ENCODE measurements around the gene SAV1. TPM values are rescaled to one million over a fixed set of nuclear protein-coding genes. Genes with fewer than 3 reads are reported as not detected.

Gene SAV1
- total RNA-seq, 2 donors from 2014 or later = 7.8 to 13.4 TPM

- H3K27ac Mint-ChIP-seq = no peak overlapping the region
- H3K27me3 Mint-ChIP-seq = peaks cover 4% of the 10 kb centered on the region
- peaks cover 6% of the 10 kb centered on the region for H3K4me1 Mint-ChIP-seq
- H3K4me3 Mint-ChIP-seq = no peak overlapping the region
- no peak for ATAC-seq (replicated peaks)
- no peaks in the 10 kb centered on the region for H3K9me3 Mint-ChIP-seq
- no peaks in the 10 kb centered on the region for H3K36me3 Mint-ChIP-seq (ENCODE audit: low read depth)
Measured at GRCh38 chr14:50606468-50606867, 61.6 kb downstream of the SAV1 start.

- no peak for ATAC-seq (replicated peaks)
- Mint-ChIP-seq H3K9me3 (no peaks in the 10 kb centered on the region), H3K36me3 (ENCODE audit: low read depth) (no peaks in the 10 kb centered on the region)
Measured at GRCh38 chr14:50605766-50606165, 62.3 kb downstream of the SAV1 start.

GRCh38 chr14:50603565-50603964 is 64.5 kb downstream of the SAV1 start:
- no peak for ATAC-seq (replicated peaks)
- H3K36me3 Mint-ChIP-seq (ENCODE audit: low read depth) = no peaks in the 10 kb centered on the region
- H3K4me3 Mint-ChIP-seq = no peak overlapping the region
- peaks cover 6% of the 10 kb centered on the region for H3K4me1 Mint-ChIP-seq
- H3K27me3 Mint-ChIP-seq = no peaks in the 10 kb centered on the region
- no peak overlapping the region for H3K27ac Mint-ChIP-seq
- H3K9me3 Mint-ChIP-seq = no peaks in the 10 kb centered on the region

More at GRCh38 chr14:50605766-50606165, 62.3 kb downstream of the SAV1 start:
- Mint-ChIP-seq H3K27me3 (no peaks in the 10 kb centered on the region), H3K4me3 (no peak overlapping the region), H3K27ac (no peak overlapping the region), H3K4me1 (peaks cover 6% of the 10 kb centered on the region)

- no peak overlapping the region for H3K27ac Mint-ChIP-seq
- H3K4me1 Mint-ChIP-seq = peaks cover under 1% of the 10 kb centered on the region
- H3K4me3 Mint-ChIP-seq = no peak overlapping the region
- no peak for ATAC-seq (replicated peaks)
- H3K36me3 Mint-ChIP-seq (ENCODE audit: low read depth) = no peaks in the 10 kb centered on the region
- no peaks in the 10 kb centered on the region for H3K9me3 Mint-ChIP-seq
- H3K27me3 Mint-ChIP-seq = no peaks in the 10 kb centered on the region
Measured at GRCh38 chr14:50602035-50602434, 66.1 kb downstream of the SAV1 start.

- no peak for ATAC-seq (replicated peaks)
- no peak overlapping the region for H3K27ac Mint-ChIP-seq
Measured at GRCh38 chr14:50601394-50601793, 66.7 kb downstream of the SAV1 start.

GRCh38 chr14:50600849-50601248 is 67.3 kb downstream of the SAV1 start:
- H3K27ac Mint-ChIP-seq = no peak overlapping the region
- H3K36me3 Mint-ChIP-seq (ENCODE audit: low read depth) = no peaks in the 10 kb centered on the region
- no peaks in the 10 kb centered on the region for H3K4me1 Mint-ChIP-seq
- ATAC-seq (replicated peaks) = no peak
- H3K4me3 Mint-ChIP-seq = no peak overlapping the region
- no peaks in the 10 kb centered on the region for H3K27me3 Mint-ChIP-seq
- H3K9me3 Mint-ChIP-seq = no peaks in the 10 kb centered on the region

More at GRCh38 chr14:50601394-50601793, 66.7 kb downstream of the SAV1 start:
- no peaks in the 10 kb centered on the region for H3K27me3 Mint-ChIP-seq
- no peaks in the 10 kb centered on the region for H3K4me1 Mint-ChIP-seq
- no peak overlapping the region for H3K4me3 Mint-ChIP-seq
- no peaks in the 10 kb centered on the region for H3K9me3 Mint-ChIP-seq
- no peaks in the 10 kb centered on the region for H3K36me3 Mint-ChIP-seq (ENCODE audit: low read depth)

GRCh38 chr14:50599700-50600444 is 68.2 kb downstream of the SAV1 start:
- ATAC-seq (replicated peaks) = peak; percentile 47
- Mint-ChIP-seq H3K27me3 (no peaks in the 10 kb centered on the region), H3K9me3 (no peaks in the 10 kb centered on the region), H3K4me3 (no peak overlapping the region), H3K36me3 (ENCODE audit: low read depth) (no peaks in the 10 kb centered on the region), H3K4me1 (no peaks in the 10 kb centered on the region), H3K27ac (no peak overlapping the region)

- Mint-ChIP-seq H3K27me3 (no peaks in the 10 kb centered on the region), H3K4me1 (no peaks in the 10 kb centered on the region), H3K36me3 (ENCODE audit: low read depth) (no peaks in the 10 kb centered on the region), H3K9me3 (no peaks in the 10 kb centered on the region), H3K27ac (no peak overlapping the region), H3K4me3 (no peak overlapping the region)
- no peak for ATAC-seq (replicated peaks)
Measured at GRCh38 chr14:50598765-50599164, 69.3 kb downstream of the SAV1 start.

GRCh38 chr14:50594577-50595316 is 73.4 kb downstream of the SAV1 start:
- no peaks in the 10 kb centered on the region for H3K9me3 Mint-ChIP-seq
- H3K27ac Mint-ChIP-seq = no peak overlapping the region
- no peaks in the 10 kb centered on the region for H3K4me1 Mint-ChIP-seq
- ATAC-seq (replicated peaks) = no peak
- H3K4me3 Mint-ChIP-seq = no peak overlapping the region
- no peaks in the 10 kb centered on the region for H3K36me3 Mint-ChIP-seq (ENCODE audit: low read depth)
- no peaks in the 10 kb centered on the region for H3K27me3 Mint-ChIP-seq

GRCh38 chr14:50590464-50590863 is 77.6 kb downstream of the SAV1 start:
- H3K36me3 Mint-ChIP-seq (ENCODE audit: low read depth) = no peaks in the 10 kb centered on the region
- no peak overlapping the region for H3K27ac Mint-ChIP-seq
- no peak for ATAC-seq (replicated peaks)
- H3K27me3 Mint-ChIP-seq = no peaks in the 10 kb centered on the region
- no peaks in the 10 kb centered on the region for H3K4me1 Mint-ChIP-seq
- no peak overlapping the region for H3K4me3 Mint-ChIP-seq
- no peaks in the 10 kb centered on the region for H3K9me3 Mint-ChIP-seq

Other genes starting within 250 kb of the SAV1 start
- gene MAP4K5, start 135.7 kb downstream of the SAV1 start, total RNA-seq = 10 to 100 TPM; 17.9 to 22.3 TPM
- 1 to 10 TPM; 1.4 to 1.8 TPM for gene ATL1, start 108.2 kb downstream of the SAV1 start, total RNA-seq
- gene NIN, start 162.9 kb upstream of the SAV1 start, total RNA-seq = 10 to 100 TPM; 25.9 to 42.2 TPM
- not detected for gene ABHD12B, start 203.7 kb upstream of the SAV1 start, total RNA-seq